SK-N-SH (cell line): Measurements from ENCODE around the gene TRIM42.

ENCODE experiments used
- CTCF ChIP-seq: fragments of 200-600 bp; sonication (generic); IDR thresholded peaks from 2 replicates; pipeline ENCODE4 v1.6.1; 2017; ENCODE audit warnings: antibody characterized with exemption, mild to moderate bottlenecking, moderate library complexity
- IRF3 ChIP-seq: fragments of 150-350 bp; IDR thresholded peaks from 2 replicates; pipeline ENCODE4 v1.6.1; 2016; ENCODE audit warnings: mild to moderate bottlenecking, low read depth, low read length
- JUND ChIP-seq: IDR thresholded peaks from 2 replicates; pipeline ENCODE4 v1.4.0; 2012
- POLR2AphosphoS5 ChIP-seq: IDR thresholded peaks from 2 replicates; pipeline ENCODE4 v1.6.1; 2012; ENCODE audit warnings: low read depth, low read length
- RAD21 ChIP-seq: IDR thresholded peaks from 2 replicates; pipeline ENCODE4 v1.6.1; 2012; ENCODE audit warnings: mild to moderate bottlenecking, low read length
- RCOR1 ChIP-seq: fragments of 150-350 bp; IDR thresholded peaks from 2 replicates; pipeline ENCODE4 v1.6.1; 2017; ENCODE audit warnings: antibody characterized with exemption, low read length
- REST ChIP-seq: IDR thresholded peaks from 2 replicates; pipeline ENCODE4 v1.6.1; 2012; ENCODE audit warnings: mild to moderate bottlenecking, low read depth, low read length, moderate library complexity
- RFX5 ChIP-seq: IDR thresholded peaks from 2 replicates; pipeline ENCODE4 v1.6.1; 2012; ENCODE audit warnings: mild to moderate bottlenecking, improper control_type of control experiment, low read length
- RXRA ChIP-seq: IDR thresholded peaks from 2 replicates; pipeline ENCODE4 v1.4.0; 2012; ENCODE audit warnings: low read depth, mild to moderate bottlenecking, borderline replicate concordance
- TAF1 ChIP-seq: IDR thresholded peaks from 2 replicates; pipeline ENCODE4 v1.6.1; 2012; ENCODE audit warnings: low read depth, mild to moderate bottlenecking, low read length, moderate library complexity, borderline replicate concordance
- USF1 ChIP-seq: IDR thresholded peaks from 2 replicates; pipeline ENCODE4 v1.4.0; 2012; ENCODE audit warnings: low read depth, borderline replicate concordance
- ZBTB33 ChIP-seq: IDR thresholded peaks from 2 replicates; pipeline ENCODE4 v1.4.0; 2012; ENCODE audit warnings: low read depth, borderline replicate concordance

- no peak for TF ChIP-seq IRF3
- TF ChIP-seq CTCF = no peak
- TF ChIP-seq RXRA = no peak
- TF ChIP-seq RFX5 = no peak
- no peak for TF ChIP-seq TAF1
- TF ChIP-seq POLR2AphosphoS5 = no peak
- no peak for TF ChIP-seq USF1
- no peak for TF ChIP-seq RAD21
- no peak for TF ChIP-seq REST
- no peak for TF ChIP-seq RCOR1
- no peak for TF ChIP-seq JUND
- no peak for TF ChIP-seq ZBTB33
These were observed 13.8 kb upstream of the TRIM42 start for GRCh38 chr3:140664111-140664510.
